DLD1 (cell line): ENCODE measurements around the gene ATOH1.

Experiments used
- in situ Hi-C: cut with HindIII; loops from 2 replicates; pipeline ENCODE4 v1.10.0; 2017; ENCODE audit warnings: low sequenced_read_pairs

The ATOH1 gene

DNA sequence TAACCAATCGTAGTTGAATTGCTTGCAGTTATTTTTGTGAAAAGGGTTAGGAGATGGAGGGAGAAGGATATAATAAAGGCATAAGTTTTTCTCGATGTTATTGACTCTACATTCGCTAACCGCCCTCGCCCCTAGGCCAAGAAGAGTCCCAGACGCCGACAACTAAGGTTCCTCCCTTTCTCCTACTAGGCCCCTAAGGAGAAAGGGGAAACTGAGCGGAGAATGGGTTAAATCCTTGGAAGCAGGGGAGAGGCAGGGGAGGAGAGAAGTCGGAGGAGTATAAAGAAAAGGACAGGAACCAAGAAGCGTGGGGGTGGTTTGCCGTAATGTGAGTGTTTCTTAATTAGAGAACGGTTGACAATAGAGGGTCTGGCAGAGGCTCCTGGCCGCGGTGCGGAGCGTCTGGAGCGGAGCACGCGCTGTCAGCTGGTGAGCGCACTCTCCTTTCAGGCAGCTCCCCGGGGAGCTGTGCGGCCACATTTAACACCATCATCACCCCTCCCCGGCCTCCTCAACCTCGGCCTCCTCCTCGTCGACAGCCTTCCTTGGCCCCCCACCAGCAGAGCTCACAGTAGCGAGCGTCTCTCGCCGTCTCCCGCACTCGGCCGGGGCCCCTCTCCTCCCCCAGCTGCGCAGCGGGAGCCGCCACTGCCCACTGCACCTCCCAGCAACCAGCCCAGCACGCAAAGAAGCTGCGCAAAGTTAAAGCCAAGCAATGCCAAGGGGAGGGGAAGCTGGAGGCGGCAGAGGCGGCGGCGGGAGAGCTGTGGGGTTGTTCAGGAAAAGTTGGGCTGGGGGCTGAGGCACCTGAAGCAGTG, 5.9 kb downstream of the ATOH1 start:
- in situ Hi-C loops: no loop called here

DNA sequence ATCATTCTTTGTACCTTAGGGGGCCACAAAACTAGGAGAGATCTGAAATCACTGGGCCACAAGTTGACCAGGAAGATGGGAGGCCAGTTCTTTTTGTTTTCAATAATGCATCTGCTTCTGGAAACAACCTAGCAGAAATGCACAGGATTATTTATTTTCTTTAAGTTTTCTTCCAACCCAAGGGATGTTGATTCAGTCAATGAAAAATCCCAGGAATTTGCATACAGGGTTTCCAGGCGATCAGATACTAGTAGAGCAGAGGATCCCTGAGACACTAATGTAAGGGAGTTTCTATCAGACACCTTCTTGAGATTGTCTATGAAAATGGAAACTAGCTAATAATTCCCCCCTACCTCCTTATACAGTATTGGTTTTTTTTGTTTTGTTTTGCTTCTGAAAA, 7.4 kb downstream of the ATOH1 start:
- in situ Hi-C loops: no loop called here

DNA sequence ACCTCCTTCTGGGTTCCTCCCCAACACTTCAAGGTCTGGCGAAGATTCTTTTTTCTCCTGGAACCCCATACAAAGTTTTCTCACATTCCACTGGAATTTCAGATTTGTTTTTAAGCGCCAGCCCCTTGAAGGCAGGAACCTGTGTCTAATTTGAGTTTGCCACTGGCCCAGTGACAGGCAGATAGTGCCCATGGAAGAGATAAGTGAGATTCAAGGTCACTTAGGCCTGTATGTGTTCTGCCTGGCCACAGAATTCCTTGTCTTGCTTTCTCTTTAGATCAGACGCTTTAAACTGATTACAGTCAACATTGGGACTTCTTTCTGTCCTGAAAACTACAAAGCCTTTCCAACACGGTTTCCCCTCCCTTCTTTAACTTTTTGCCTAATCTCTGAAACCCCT, 11.2 kb downstream of the ATOH1 start:
- in situ Hi-C loops: no loop called here

DNA sequence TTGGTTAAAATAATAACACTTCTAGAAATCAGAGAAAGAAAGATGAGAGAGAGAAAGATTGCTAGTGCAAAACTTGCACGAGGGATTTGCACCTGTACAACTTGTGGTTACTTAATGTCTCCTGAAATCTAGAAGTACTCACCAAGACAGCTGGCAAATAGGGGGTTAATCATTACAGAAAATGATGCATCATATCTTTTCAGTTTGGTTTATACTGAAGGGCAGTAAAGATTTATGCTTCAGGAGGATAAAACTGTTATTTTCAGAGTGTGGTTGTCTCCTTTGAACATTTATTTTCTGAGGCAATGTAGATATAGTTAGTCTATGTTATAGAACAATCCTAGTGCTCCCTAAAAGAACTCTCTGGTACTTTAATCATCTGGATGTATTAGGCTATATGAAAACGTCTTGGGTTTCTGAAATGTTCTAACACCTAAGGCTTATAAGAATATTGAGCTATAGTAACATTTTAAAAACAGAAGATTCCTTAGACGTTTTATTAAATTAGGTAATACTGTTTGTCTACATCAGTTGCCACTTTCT, 13.3 kb downstream of the ATOH1 start:
- in situ Hi-C loops: no loop called here

DNA sequence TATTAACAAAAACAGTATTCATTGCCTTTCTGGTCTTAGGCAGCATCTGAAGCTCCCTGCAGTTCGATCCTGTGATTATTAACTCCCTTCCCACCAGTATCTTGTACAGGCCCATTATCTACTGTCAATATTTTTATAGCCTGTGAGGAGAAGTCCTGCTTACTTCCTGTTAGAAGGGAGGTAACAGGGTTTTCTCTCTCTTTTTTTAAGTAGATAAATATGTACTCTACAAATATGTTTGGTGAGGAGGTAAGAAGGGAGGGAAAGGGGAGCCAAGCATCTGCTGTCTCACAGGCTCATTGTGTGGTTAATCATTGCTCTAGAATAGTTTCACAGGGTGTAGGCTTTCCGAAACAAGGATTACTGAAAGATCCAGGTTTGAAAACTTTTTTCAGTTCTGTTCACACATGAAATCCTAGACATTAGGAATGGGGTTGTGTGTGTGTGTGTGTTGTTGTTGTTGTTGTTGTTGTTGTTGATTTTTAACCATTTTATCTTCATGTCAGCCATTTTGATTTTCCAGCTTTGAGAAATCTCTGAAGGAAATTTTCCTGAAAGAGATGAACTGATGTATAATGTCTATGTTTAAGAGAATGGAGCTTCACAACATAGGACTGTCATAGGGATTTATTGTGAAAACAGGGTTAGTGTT, 14.2 kb downstream of the ATOH1 start:
- in situ Hi-C loops: no loop called here

DNA sequence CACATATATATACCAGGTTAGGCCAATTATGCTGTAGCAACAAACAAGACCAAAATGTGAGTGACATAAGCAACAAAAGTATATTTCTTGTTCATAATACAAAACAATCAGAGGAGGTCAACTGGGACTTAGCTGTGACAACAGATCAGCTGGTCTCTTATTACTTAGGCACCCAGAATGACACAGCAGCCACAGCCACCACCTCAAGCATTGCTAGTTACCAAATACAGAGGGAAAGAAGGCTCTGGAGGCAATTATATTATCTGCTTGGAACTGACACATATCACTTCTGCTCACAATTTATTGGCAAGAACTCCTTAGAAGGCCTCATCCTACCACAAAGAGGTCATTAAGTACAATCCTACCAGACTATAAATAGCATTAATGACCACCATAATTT, 15.2 kb downstream of the ATOH1 start:
- in situ Hi-C loops: no loop called here

DNA sequence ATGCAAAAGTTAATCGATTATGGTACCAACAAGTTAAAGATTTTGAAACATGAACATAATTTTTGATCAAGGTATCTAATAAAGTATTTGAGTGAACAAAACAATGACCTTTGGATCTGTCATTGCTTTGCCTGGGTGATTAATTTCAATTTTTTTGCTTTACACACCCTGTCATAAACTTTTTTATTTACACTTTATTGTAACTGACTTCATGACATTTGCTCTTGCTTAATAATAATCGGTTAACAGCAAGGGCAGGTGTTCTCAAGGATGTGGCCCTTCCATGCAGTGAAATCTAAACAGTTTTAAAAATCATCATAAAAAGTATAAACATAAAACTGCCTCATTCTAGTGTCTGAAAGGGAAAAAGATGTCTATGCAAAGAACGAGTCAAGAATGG, 24.1 kb downstream of the ATOH1 start:
- in situ Hi-C loops: no loop called here

DNA sequence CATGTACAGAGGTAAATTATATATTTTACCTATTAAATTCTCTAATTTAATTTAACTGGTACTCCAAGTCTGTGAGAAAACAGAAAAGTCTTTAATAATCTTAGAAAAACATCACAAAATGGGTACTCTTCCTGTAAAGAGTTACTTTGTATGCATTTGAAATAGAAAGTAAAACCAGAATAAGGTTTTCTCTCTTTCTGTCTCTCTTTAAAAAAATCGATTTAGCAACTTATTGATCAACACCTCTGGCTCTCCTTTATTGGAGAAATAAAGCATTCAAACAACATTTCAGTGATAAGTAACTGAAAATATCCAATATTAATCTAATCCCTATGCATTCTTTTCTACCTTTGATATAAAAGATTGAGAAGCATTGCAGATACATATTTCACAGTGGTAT, 27.4 kb downstream of the ATOH1 start:
- in situ Hi-C loops: no loop called here

DNA sequence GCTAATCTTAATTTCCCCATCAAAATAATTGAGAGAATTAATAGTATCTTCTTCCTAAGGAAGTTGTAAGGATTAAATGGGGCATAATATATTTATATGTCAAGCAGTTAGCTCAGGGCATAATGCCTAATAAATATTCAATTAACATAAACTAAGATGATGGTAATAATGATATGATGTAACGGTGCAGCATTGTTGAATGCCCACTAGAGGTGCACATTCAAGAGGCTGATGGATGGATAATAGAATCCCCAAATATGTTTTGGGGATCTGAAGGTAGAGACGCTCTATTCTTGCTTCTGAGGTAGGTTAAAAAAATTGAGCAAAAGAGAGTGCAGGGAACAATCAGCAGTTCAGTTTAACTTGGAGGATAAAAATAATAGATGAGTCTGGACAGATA, 37.1 kb downstream of the ATOH1 start:
- in situ Hi-C loops: no loop called here

DNA sequence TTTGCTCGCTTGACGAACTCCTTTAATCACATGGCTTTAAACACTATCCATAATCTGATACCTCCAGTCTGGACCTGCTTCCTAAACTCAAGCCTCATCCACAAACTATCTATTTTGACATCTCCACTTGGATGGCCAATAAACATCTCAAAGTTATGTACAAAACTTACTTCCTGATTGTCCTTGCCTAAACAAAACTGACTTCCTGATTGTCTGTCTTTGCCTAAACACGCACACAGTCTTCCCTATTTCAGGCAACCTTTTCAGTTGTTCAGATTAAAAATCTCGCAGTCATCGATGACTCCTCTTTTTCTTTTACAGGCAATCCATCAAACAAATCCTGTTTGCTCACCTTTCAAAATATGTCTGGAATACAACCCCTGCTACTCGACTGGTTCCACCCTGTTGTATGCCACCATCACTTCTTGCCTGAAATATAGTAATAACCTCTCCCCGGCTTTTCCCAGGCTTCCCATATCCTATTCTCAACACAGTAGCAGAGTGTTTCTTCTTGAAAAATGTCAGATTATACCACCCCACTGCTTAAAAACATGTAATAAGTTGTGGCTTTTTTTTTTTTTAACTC, 39.0 kb downstream of the ATOH1 start:
- in situ Hi-C loops: no loop called here

DNA sequence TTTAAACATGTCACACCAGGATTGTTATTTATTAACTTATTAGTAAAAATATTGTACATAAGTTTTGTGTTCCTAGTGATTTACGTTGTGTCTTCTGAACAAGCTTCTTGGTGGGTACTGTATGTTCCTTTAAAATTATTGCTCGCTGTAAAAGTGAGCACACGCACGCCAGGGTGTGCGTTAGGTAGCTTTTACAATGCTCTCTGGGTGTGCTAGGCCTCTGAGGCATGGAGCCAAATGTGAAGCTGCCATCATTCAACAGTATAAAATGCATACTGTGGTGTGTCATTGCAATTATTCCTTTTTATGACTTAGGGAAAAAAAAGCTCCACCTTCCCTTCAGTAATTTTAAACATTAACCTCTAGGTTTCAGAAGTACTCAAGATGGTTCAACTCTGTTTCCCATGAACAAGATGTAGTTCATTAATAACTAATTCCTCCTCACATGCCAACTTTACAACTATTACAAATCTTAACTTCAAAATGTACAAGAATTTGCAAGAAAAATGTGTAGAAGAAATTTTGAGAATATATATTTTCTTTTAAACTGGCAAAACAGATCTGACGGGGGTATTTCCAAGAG, 42.4 kb downstream of the ATOH1 start:
- in situ Hi-C loops: no loop called here

DNA sequence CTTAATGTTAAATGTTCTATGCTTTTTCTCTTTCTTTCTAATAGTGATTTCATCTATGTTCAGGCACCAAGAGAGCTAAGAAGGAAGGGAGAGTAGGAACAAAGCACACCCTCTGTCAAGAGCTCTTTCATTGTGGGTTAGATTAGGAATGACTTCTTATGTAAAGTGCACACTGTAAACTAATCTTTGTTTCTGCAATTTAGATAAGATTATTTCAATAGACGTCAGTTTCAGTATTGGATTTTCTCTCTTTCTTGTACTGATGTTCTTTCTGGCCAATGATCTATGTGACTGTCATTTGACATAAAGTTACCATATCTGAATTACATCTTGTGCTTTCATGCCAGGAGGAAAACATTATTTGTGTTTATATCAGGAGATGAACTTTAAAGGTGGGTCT, 48.2 kb downstream of the ATOH1 start:
- in situ Hi-C loops: no loop called here

DNA sequence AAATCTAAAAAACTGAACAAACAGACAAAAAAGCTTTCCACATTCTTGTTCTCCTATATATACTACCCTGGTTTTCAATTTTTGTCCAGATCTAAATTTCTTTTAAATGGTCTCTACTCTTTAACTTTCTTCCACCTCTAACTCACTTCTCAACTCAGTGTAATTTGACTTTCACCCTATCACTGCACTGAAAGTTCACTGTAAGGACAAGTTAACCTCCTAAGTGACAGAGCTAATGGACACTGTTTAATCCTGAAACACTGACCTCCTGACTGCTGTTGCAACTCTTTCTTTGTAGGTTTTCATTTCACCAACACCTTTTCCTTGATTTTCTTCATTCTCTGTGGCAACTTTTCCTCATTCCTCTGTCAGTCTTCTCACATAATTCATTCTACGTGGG, 50.0 kb downstream of the ATOH1 start:
- in situ Hi-C loops: no loop called here

DNA sequence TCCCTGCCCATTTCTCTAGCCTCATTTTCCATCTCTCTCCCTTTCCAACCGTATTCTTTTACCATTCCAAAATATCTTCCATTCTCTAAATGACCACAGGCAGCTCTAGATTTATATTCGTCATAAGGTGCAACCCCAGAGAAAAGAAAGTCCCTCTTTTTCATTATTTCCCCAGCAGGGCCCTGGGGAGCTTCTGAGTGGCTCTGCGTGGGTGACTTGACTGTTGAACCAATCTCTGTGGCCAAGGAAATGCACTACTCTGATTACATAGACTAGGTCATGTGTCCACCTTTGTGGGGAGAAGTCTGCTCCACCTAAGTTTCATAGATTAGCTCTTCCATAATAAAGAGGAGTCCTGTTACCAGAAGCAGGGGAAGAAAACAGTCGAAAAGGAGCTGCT, 51.4 kb downstream of the ATOH1 start:
- in situ Hi-C loops: no loop called here
